WTC11 (cell line): ENCODE data around the gene MT1H. TPM values are rescaled to one million over a fixed set of nuclear protein-coding genes. Genes with fewer than 3 reads are reported as not detected.
A peak's percentile ranks its signal among the peaks of the same experiment; 100 is the strongest.

ENCODE experiments used
- ATAC-seq: fragments of 200-7000 bp; cut with Tn5 transposase; 2 replicates; pipeline ENCODE4 v1.10.0; 2021; ENCODE audit warnings: mild to moderate bottlenecking, moderate library complexity
- CTCF ChIA-PET: fragments of 300-600 bp; sonication (Branson Sonifier 250); formaldehyde crosslinking; loops from one replicate; lab custom pipeline; 2021; ENCODE audit warnings: antibody characterized with exemption; lab: Charles Lee
- POLR2A ChIA-PET: fragments of 350-600 bp; sonication (Branson Sonifier 250); formaldehyde crosslinking; loops from one replicate; lab custom pipeline; 2021; ENCODE audit warnings: antibody characterized with exemption; lab: Charles Lee
- DNase-seq: peaks from one replicate; pipeline ENCODE4 v3.0.0; 2021; ENCODE audit warnings: low spot score
- H3K27ac Mint-ChIP-seq: 2 replicates; pipeline ENCODE4 v1.8.0; 2021; ENCODE audit warnings: mixed read lengths
- H3K27me3 Mint-ChIP-seq: 2 replicates; pipeline ENCODE4 v1.8.0; 2021; ENCODE audit warnings: low read depth, mild to moderate bottlenecking, moderate library complexity, mixed read lengths
- H3K36me3 Mint-ChIP-seq: 2 replicates; pipeline ENCODE4 v1.8.0; 2021; ENCODE audit warnings: mixed read lengths
- H3K4me1 Mint-ChIP-seq: 2 replicates; pipeline ENCODE4 v1.8.0; 2022; ENCODE audit warnings: mixed read lengths
- H3K4me3 Mint-ChIP-seq: 2 replicates; pipeline ENCODE4 v1.8.0; 2021; ENCODE audit warnings: mild to moderate bottlenecking, moderate library complexity, mixed read lengths
- H3K9me3 Mint-ChIP-seq: 2 replicates; pipeline ENCODE4 v1.8.0; 2021; ENCODE audit warnings: mixed read lengths
- ARID4B ChIP-seq: sonication (generic); formaldehyde crosslinking; IDR thresholded peaks from 2 replicates; pipeline ENCODE4 v1.8.0; 2023; ENCODE audit warnings: missing genetic modification reagents, mild to moderate bottlenecking, borderline replicate concordance
- CBFB ChIP-seq: sonication (generic); formaldehyde crosslinking; IDR thresholded peaks from 2 replicates; pipeline ENCODE4 v1.8.1; 2022; ENCODE audit warnings: mild to moderate bottlenecking, low read depth, missing genetic modification reagents
- CREB1 ChIP-seq: sonication (generic); formaldehyde crosslinking; IDR thresholded peaks from 2 replicates; pipeline ENCODE4 v1.8.0; 2023; ENCODE audit warnings: mild to moderate bottlenecking, missing genetic modification reagents
- E2F5 ChIP-seq: sonication (generic); formaldehyde crosslinking; IDR thresholded peaks from 2 replicates; pipeline ENCODE4 v1.8.1; 2022; ENCODE audit warnings: mild to moderate bottlenecking, moderate library complexity, missing genetic modification reagents
- ELF4 ChIP-seq: sonication (generic); formaldehyde crosslinking; IDR thresholded peaks from 2 replicates; pipeline ENCODE4 v1.8.1; 2022; ENCODE audit warnings: low read depth, mild to moderate bottlenecking, moderate library complexity, missing genetic modification reagents
- ETV6 ChIP-seq: sonication (generic); formaldehyde crosslinking; IDR thresholded peaks from 2 replicates; pipeline ENCODE4 v1.8.1; 2022; ENCODE audit warnings: mild to moderate bottlenecking, missing genetic modification reagents
- FOXJ3 ChIP-seq: sonication (generic); formaldehyde crosslinking; IDR thresholded peaks from 2 replicates; pipeline ENCODE4 v1.9.0; 2021; ENCODE audit warnings: missing genetic modification reagents, mild to moderate bottlenecking, borderline replicate concordance
- FOXP1 ChIP-seq: sonication (generic); formaldehyde crosslinking; IDR thresholded peaks from 2 replicates; pipeline ENCODE4 v1.8.0; 2022; ENCODE audit warnings: missing genetic modification reagents, mild to moderate bottlenecking, moderate library complexity, borderline replicate concordance
- MAX ChIP-seq: sonication (generic); formaldehyde crosslinking; IDR thresholded peaks from 2 replicates; pipeline ENCODE4 v1.8.0; 2022; ENCODE audit warnings: mild to moderate bottlenecking, missing genetic modification reagents
- MXD4 ChIP-seq: fragments of 250-450 bp; sonication (Bioruptor Pico); IDR thresholded peaks from 2 replicates; pipeline ENCODE4 v1.8.0; 2021; ENCODE audit warnings: mild to moderate bottlenecking, moderate library complexity, borderline replicate concordance
- MYBL2 ChIP-seq: sonication (generic); formaldehyde crosslinking; IDR thresholded peaks from 2 replicates; pipeline ENCODE4 v1.8.1; 2023; ENCODE audit warnings: mild to moderate bottlenecking, moderate library complexity, missing genetic modification reagents
- NFATC4 ChIP-seq: fragments of 250-450 bp; sonication (Bioruptor Pico); IDR thresholded peaks from 2 replicates; pipeline ENCODE4 v1.9.0; 2021; ENCODE audit warnings: mild to moderate bottlenecking
- NFE2L1 ChIP-seq: sonication (generic); formaldehyde crosslinking; IDR thresholded peaks from 2 replicates; pipeline ENCODE4 v1.8.1; 2023; ENCODE audit warnings: missing genetic modification reagents
- NR2C2 ChIP-seq: sonication (generic); formaldehyde crosslinking; IDR thresholded peaks from 2 replicates; pipeline ENCODE4 v1.8.0; 2022; ENCODE audit warnings: mild to moderate bottlenecking, missing genetic modification reagents
- PRDM15 ChIP-seq: sonication (generic); formaldehyde crosslinking; IDR thresholded peaks from 2 replicates; pipeline ENCODE4 v1.8.0; 2022; ENCODE audit warnings: missing genetic modification reagents
- PRRX2 ChIP-seq: fragments of 250-450 bp; sonication (Bioruptor Pico); IDR thresholded peaks from 2 replicates; pipeline ENCODE4 v1.8.0; 2021; ENCODE audit warnings: mild to moderate bottlenecking
- SMAD3 ChIP-seq: sonication (generic); formaldehyde crosslinking; IDR thresholded peaks from 2 replicates; pipeline ENCODE4 v1.8.0; 2022; ENCODE audit warnings: missing genetic modification reagents, mild to moderate bottlenecking, borderline replicate concordance
- SP1 ChIP-seq: sonication (generic); formaldehyde crosslinking; conservative IDR thresholded peaks from 2 replicates; pipeline ENCODE4 v1.8.1; 2022; ENCODE audit warnings: missing genetic modification reagents
- TCF7 ChIP-seq: sonication (generic); formaldehyde crosslinking; IDR thresholded peaks from 2 replicates; pipeline ENCODE4 v1.8.0; 2022; ENCODE audit warnings: mild to moderate bottlenecking, low read depth, missing genetic modification reagents, moderate library complexity
- TEAD1 ChIP-seq: sonication (generic); formaldehyde crosslinking; IDR thresholded peaks from 2 replicates; pipeline ENCODE4 v1.8.0; 2022; ENCODE audit warnings: mild to moderate bottlenecking, missing genetic modification reagents
- USF1 ChIP-seq: sonication (generic); formaldehyde crosslinking; IDR thresholded peaks from 2 replicates; pipeline ENCODE4 v1.8.0; 2022; ENCODE audit warnings: mild to moderate bottlenecking, missing genetic modification reagents
- ZBTB21 ChIP-seq: sonication (generic); formaldehyde crosslinking; IDR thresholded peaks from 2 replicates; pipeline ENCODE4 v1.8.1; 2023; ENCODE audit warnings: mild to moderate bottlenecking, missing genetic modification reagents, borderline replicate concordance
- ZNF281 ChIP-seq: sonication (generic); formaldehyde crosslinking; IDR thresholded peaks from 2 replicates; pipeline ENCODE4 v1.8.0; 2023; ENCODE audit warnings: mild to moderate bottlenecking, missing genetic modification reagents
- ZNF317 ChIP-seq: sonication (generic); formaldehyde crosslinking; IDR thresholded peaks from 2 replicates; pipeline ENCODE4 v1.8.1; 2023; ENCODE audit warnings: low read depth, mild to moderate bottlenecking, moderate library complexity, missing genetic modification reagents, borderline replicate concordance
- ZNF671 ChIP-seq: fragments of 250-450 bp; sonication (Bioruptor Pico); IDR thresholded peaks from 2 replicates; pipeline ENCODE4 v1.8.0; 2021; ENCODE audit warnings: mild to moderate bottlenecking
- total RNA-seq: library from RNA; stranded (reverse); gene quantifications from 3 replicates; pipeline ENCODE4 v1.2.3, GENCODE V29; 2021

The MT1H gene
- total RNA-seq, 1 experiment from 2014 or later, result 122 TPM

GRCh38 chr16:56681939-56682702 is 12.5 kb downstream of the MT1H start, which contains the start of gene MT1X:
TSS of gene MT1X (plus strand) at chr16:56682470. CDS start at chr16:56682541, 71 bp downstream.
- DNase-seq (peak; percentile 85), ATAC-seq (peak; percentile 89)
- Mint-ChIP-seq H3K27me3 (peaks cover 17% of the 10 kb centered on the region), H3K4me3 (peak within 1 kb of the TSS; percentile 88), H3K36me3 (peaks cover 30% of the 10 kb centered on the region), H3K9me3 (peaks cover 11% of the 10 kb centered on the region), H3K4me1 (peaks cover 42% of the 10 kb centered on the region), H3K27ac (peak within 1 kb of the TSS; percentile 75)
- ChIA-PET POLR2A (interaction anchor here (0.7 to 4.4 kb wide), 7 partner anchors 14 to 74 kb away, joined by 4 to 44 read pairs (median 6); partner anchors contain the start of genes MT1E, MT1F, MT1G and MT1H), CTCF (interaction anchor here (0.6 to 2.5 kb wide), 3 partner anchors 19 to 645 kb away, joined by 3 to 26 read pairs (median 4); no protein-coding TSS in a partner anchor)
- TF ChIP-seq CREB1 (CRISPR knock-in tag) (no peak), TCF7 (no peak), PRRX2 (no peak), ZNF671 (CRISPR knock-in tag) (no peak), NFE2L1 (CRISPR knock-in tag) (no peak), E2F5 (CRISPR knock-in tag) (peak; percentile 86; the same call in 1 of the 2 replicates), MAX (peak; percentile 70), NFATC4 (CRISPR knock-in tag) (no peak), FOXJ3 (CRISPR knock-in tag) (no peak), MXD4 (CRISPR knock-in tag) (no peak), FOXP1 (CRISPR knock-in tag) (no peak), SMAD3 (no peak), ZBTB21 (no peak), NR2C2 (no peak), CBFB (CRISPR knock-in tag) (peak; percentile 35; the same call in 1 of the 2 replicates), ZNF281 (no peak), ARID4B (0 out of 2 replicates have a peak, but pooled peaks have one; percentile 25), MYBL2 (CRISPR knock-in tag) (no peak), USF1 (CRISPR knock-in tag) (peak; percentile 34; the same call in 1 of the 2 replicates), SP1 (0 out of 2 replicates have a peak, but pooled peaks have one; percentile 48), ETV6 (peak; percentile 40; the same call in 1 of the 2 replicates), ELF4 (no peak), ZNF317 (no peak), TEAD1 (CRISPR knock-in tag) (no peak), PRDM15 (CRISPR knock-in tag) (peak; percentile 54; the same call in 1 of the 2 replicates)
